DMS 273 treated with DMSO at 0.1 percent for 48 hours (cell line): ENCODE data around the gene PIP5K1C.
A peak's percentile ranks its signal among the peaks of the same experiment; 100 is the strongest.
"Not testable (repeated sequence)": the region's sequence is repeated elsewhere in the genome, so short reads cannot be mapped to it uniquely, and the experiment has no call there.

Source experiments
- DNase-seq: peaks from one replicate; lab custom pipeline; 2025; lab: John Stamatoyannopoulos, UW

The PIP5K1C gene

DNA sequence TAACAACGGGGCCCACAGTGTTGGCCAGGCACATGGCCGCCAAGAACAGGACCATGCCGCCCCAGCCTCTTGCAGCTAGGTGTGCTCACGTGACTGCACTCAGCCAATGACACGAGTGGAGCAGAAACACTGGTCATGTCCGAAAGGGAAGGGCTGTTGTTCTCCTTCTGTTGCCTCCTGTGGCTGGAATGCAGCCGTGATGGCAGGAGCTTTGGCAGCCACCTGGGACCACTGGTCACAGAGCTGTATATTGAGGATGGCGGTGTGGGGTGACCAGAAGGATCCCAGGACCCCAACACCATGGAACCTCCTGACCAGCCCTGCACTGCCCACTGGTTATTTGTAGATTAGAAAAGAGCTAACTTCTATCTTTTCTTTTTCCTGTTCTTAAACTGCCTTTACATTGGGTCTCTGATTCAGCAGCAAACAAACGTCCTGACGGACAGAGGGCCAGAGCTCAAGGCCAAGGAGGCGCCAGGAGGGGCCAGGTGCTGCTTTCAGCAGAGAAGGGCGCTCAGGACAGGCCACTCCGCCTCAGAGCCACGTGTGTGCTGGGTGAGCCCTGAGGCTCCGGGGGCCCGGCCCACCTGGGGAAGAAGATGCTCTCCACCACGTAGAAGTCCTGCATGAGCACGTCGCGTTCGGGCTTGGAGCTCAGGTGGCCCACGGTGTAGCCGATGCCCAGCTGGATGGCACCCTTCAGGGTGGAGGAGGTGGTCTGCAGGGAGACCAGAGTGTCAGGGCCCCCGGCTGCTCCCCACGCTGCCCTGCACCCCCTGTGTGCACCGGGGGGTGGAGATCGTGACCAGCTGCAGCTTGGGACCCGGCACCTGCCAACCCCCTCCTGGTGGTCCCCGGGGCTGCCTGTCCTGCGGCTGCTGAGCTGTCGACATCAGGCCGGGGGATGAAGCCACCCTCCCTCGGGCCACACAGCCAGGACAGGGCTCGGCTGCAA, 38.7 kb downstream of the PIP5K1C start:
- DNase-seq = no peak

DNA sequence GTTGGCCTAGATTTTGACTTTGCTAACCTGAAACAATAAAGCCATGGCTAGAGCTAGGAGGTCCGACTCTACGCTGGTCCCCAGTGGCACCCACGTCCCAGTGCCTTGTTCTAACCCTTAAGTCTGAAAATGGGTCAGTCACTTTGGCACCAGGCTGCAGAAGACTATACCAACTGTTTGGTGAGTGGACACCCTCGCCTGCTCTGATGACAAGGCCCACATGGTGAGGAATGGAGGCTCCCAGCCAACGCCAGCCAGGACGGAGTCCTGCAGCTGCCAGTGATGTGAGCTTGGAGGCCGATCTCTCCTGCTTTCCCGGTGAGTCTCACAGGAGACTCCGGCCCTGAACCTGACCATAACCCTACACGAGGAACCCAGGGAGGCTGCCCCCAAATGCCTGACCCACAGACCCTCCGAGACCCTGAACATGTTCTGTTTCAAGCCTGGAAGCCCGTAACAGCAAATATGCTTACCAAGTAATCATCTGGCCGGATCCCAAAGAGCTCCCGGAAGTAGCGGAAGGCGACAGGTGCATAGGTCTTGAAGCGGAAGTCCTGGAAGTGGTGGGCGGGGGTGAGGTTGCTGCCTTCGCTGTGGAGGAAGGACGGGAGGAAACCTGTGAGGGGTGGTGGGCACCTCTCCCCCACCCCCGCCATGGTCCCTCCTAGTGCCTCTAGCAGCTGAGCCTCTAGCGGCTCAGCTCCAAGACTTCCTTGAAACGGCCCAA, 39.6 kb downstream of the PIP5K1C start:
- no peak for DNase-seq

- DNase-seq = no peak
Measured at GRCh38 chr19:3659746-3660112, 40.5 kb downstream of the PIP5K1C start.

DNA sequence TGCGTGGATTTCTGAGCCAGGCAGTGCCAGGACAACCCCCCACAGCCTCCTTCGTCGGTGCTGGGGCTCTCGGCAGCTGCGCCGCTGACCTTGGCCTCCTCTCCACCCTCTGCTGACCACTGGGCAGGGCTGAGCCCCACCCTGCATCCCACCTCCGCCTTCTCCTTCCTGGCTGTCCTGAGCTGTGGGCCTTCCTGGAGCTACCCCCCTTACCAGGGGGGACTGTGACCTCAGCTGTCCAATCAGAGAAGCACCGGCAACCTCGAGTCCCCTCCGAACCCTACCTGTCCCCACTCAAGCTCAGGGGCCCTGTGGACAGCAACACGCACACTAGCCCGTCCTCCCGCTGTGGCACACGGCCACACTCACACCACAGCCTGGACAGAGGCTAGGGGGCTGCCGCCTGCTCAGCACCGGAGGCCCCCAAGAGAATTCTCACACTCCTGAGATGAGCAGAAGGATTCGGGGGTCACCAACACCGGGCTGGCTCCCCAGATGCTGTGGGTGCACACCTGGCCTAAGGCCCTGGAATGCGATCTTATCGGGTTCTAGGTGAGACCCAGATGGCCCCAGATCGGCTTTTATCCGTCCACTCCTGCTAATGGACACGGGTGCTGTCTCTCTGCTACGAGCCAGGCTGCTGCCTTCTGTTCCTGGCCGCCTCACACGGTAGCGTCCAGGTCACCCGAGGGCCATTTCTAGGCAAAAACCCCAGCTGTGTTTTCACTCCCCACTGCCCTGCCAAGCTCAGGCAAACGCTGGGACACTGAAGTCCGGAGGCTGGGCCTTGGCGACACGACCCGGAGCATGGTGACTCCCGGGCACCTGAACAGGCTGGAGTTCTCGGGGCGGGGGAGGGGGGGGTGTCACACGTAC, 41.2 kb downstream of the PIP5K1C start:
- DNase-seq = no peak

- no peak for DNase-seq
Measured at GRCh38 chr19:3658004-3658869, 42.0 kb downstream of the PIP5K1C start.

GRCh38 chr19:3657395-3657769, 42.9 kb downstream of the PIP5K1C start:
- DNase-seq = no peak

GRCh38 chr19:3656747-3657394, 43.4 kb downstream of the PIP5K1C start:
- no peak for DNase-seq

DNA sequence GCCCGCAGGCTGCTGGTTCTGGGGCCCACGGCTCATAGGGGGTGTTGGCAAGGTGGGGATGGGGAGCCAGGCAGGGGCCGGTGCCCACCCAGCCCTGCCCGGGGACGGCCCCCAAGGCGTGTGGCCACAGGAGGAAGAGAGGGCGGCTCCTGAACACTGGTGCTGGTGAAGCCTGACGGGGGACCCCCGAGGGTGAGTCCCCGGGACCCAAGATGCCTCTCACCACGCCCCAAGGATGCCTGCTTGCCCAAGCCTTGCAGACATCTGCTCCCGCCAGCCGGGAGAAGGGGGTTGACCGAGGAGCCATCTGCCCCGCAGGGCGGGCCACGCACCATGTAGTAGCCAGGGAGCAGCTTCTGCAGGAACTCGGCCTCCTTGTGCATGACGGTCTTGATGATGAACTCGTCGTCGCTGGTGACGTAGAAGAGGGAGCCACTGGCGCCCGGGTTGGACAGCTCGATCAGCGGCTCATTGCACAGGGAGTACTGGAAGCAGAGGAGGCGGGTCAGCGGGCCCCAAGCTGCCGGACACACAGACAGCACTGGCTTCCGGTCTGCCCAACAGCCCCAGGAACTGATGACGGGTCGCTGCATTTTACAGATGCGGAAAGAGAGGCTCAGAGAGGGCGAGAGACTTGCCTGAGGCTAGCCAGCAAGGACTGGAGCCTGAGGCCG, 44.1 kb downstream of the PIP5K1C start:
- DNase-seq = peak; percentile 92

GRCh38 chr19:3655402-3656072, 44.7 kb downstream of the PIP5K1C start:
- DNase-seq = peak; percentile 97

- no peak for DNase-seq
Measured at GRCh38 chr19:3653865-3654513, 46.3 kb downstream of the PIP5K1C start.

GRCh38 chr19:3653081-3653795, 47.0 kb downstream of the PIP5K1C start:
- no peak for DNase-seq

- DNase-seq = no peak
Measured at GRCh38 chr19:3652422-3652821, 47.8 kb downstream of the PIP5K1C start.

DNA sequence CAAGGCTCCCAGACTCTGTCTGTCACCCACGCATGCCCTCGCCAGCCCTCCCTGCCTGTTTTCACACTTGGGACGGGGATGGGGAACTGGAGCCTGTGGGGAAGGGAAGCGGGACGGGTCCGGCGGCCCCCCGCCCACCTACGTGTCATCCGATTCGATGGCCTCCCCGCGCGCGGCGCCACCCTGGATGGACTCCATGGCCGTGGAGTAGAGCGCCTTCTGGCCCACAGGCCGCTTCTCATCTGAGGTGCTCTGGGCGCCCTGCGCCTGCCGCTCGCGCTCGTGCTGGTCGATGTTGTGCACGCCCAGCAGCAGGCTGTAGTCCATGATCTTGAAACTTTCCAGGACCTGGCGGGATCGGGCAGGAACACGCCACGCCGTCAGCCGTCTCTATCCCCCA, 48.6 kb downstream of the PIP5K1C start:
- no peak for DNase-seq

- no peak for DNase-seq
Measured at GRCh38 chr19:3649888-3650287, 50.4 kb downstream of the PIP5K1C start.

GRCh38 chr19:3648037-3648905, 52.0 kb downstream of the PIP5K1C start:
- no peak for DNase-seq

DNA sequence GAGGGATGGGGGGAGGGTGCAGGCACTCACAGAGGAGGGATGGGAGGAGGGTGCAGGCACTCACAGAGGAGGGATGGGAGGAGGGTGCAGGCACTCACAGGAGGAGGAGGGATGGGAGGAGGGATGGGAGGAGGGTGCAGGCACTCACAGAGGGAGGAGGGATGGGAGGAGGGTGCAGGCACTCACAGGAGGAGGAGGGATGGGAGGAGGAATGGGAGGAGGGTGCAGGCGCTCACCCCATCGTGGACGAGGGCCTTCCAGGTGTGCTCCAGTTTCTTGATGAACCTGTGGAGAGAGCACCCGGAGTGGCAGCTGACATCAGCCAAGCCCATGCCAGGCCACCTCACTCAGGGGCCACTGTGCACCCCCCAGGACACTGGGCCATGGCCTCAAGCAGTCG, 53.2 kb downstream of the PIP5K1C start:
- DNase-seq = not testable (repeated sequence)

- no peak for DNase-seq
Measured at GRCh38 chr19:3646336-3647092, 53.8 kb downstream of the PIP5K1C start.
